GM21390 (cell line): ENCODE results near the gene GLIS1.

Experiments
- ATAC-seq: cut with Tn5 transposase; IDR thresholded peaks from one replicate; pipeline ENCODE4 v1.9.1; 2021; ENCODE audit not compliant: unreplicated experiment

Gene GLIS1

DNA sequence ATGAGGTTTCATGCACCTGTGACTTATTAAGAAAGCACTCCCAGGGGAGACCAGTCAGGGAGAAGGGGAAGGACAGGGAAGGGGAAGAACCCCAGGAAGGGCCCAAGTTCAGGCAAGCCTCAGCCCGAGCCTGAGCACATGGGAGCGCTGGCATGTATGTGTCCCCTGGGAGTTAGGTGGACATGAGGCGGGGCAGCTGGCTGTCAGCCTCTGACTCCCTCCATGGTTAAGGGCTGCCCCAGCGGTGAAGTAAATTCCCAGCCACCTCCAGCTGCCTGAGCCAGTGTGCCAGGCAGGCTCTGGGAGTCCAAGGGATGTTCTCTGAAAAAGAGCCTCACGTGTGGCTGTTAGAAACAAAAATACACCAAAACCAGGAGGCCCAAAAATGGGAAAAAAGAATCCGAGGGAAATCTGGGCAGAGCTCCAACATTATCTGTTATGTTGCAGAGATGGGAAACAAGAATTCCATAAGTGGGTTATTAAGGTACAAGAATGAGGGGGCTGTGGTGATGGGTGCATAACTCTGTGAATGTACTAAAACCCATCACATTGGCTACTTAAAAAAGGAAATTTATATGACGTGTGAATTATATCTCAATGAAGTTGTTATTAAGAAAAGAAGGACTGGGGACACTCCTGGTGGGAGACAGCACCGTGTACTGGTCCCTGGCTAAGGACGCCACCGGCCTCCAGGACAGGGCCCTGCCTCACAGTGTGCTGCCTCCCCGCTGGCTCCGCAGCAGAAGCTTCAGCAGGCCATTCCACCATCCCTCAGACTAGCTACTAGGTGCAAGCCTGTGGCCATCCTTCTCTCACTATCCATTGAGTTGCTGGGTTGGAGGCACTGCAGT is 261.1 kb downstream of the GLIS1 start:
- ATAC-seq: no peak

DNA sequence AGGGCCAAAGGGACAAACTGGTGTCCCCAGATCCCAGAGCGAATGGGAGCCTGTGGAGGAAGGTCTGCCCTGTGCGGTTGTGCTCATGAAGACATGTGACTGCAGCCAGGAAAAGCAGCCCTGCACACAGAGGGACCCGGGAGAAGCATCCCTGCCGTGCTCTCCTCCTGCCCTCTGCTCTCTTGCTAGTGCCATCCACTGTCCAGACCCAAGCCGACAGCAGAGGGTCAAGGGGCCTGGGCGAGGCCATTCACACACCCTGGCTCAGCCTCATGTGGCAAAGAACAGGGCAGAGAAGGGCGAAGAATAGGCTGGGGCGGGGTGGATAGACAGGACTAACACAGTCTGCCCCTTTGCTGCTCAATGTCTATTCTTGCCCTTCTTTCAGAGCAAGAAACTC is 262.4 kb downstream of the GLIS1 start:
- ATAC-seq: no peak

DNA sequence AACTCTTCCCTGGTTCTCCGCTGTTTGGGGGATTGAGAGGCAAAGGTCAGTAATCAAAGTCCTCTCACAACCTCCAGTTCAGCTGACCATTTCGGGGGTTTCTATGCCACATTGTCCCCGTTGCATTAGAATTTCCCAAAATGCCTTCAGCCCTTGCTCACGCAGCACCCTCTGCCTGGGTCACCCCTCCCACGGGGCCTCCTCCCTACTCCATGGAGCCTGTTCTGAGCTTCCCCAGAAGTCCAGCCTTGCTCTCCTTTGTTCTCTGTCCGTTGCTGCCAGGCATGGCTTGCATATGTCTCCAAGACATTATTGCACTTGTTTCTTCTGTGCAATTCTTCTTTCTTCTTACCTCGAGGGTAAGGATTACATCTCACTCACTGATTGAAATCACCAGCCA is 263.3 kb downstream of the GLIS1 start:
- no peak for ATAC-seq

DNA sequence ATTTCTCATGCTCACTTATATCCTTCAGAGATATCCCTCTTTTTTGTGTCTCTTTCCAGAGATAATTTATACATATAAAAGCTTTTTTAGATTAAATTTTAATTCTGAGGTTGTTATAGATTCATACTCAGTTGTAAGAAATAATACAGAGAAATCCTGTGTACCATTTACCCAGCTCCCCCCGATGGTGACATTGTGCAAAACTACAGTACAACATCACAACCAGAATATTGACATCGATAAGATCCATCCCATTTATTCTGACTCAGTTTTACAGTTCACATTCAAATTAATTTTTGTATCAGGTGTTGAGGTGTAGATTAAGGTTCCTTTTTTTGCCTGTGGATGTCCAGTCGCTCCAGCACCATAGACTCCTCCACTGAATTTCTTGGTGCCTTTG is 265.5 kb downstream of the GLIS1 start:
- ATAC-seq: no peak

DNA sequence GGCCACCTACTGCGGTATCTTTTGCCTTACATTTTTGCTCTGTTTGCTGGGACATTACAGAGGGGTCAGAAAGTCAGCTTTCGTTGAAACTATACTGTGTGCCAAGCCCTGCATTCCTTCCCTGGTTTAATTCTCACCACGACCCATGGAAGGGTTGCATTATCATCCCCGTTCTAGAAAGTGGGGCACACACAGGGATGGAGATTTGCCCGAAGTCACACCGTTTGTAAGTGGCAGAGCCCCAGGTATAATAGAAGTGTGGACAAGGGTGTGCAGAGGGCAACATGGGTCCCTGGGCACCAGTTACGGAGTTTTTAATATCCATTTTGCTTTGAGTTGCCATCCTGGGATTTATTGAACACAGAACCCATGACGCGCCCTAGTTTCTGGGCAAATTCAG is 268.0 kb downstream of the GLIS1 start:
- no peak for ATAC-seq

DNA sequence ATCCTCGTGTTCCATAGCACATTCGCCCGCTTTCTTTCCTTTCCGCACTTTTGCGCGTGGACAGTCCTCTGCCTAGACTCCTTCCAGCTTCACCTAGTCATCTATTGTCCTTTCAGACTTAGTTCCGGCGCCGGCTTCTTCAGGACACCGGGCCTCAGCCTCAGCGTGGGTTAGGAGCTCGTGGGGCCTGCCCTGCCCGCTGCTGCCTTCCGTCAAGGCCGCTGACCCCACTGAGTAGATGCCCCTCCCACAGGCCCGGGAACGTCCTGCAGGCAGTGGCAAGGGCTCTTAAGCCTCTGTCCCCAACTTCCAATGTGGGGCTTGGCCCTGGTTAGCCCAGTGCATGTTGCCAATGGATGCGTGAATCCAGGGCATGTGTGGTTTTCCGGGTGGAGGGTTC is 268.4 kb downstream of the GLIS1 start:
- no peak for ATAC-seq

DNA sequence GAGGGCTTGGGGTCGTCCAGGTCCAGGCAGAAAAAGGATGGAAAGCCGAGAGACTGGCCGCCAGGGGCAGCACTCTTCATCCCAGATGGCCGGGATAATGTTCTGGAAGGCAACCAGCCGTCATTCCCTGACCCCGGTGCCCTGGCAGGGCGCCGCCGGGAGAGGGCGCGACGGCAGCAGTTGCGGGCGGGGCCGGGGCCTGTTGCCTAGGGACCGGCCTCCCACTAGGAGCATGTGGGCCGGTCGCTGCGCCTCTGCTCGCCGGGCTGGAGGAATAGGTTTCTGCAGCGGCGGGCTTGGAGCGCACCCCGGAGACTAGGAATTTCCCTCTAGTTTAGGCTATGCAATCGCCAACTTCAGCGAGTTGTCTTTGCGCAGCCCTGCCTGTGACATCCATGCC is 268.8 kb downstream of the GLIS1 start:
- ATAC-seq: no peak

DNA sequence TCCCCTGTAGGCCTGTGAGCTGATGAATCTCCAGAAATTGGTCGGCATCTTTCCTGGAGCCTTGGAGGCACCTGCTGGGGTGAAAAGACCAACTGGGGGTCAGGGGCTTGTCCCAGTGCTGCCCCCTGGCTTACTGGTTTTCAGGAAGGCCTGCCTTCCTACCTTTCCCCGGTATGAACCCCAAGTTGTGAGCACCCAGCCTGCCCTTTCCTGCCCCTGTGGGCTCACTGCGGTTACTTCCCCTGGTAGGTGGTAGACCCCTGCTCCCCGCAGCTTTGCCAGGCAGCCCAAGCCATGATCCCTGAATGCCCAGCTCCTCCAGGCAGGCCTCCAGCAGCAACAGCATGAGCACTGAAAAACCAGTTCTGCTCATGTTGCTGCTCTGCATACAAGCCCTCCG is 269.6 kb downstream of the GLIS1 start:
- ATAC-seq: no peak

DNA sequence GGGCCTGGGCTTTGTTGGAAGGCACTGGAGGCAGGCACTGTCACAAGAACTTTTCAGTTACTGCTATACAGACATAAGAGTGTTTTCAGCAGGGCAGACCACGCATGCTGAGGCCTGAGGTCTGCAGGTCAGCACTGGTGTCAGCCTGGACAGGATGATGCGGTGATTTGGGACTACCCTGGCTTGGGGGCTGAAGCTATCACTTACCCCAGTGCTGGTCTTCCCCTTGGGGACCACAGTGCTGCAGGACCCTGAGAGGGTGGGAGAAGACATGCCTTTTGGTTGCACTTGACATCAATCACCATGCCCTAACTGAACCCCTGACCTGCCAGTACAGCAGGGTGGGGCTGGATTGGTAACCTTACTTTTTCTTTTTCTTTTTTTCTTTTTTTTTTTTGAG is 270.6 kb downstream of the GLIS1 start:
- ATAC-seq: no peak

DNA sequence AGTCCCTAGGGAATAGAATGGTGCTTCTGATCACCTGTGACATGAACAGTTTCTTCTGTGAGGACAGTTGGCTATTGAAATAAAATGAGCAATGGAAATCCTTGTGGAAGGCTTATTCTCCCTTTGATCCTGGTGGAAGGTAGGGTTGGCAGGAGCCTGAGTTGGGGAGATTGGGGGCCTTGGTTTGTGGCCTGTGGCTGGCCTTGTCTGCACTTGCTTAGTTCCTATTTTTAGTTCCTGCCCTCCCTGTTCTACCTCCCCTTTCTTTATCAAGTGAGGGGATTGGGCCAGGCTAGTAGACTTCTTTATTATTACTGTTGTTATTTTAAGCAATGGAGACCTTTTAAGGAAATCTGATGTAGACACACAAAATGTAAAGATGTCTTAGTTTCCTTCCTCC is 271.6 kb downstream of the GLIS1 start:
- ATAC-seq: no peak

DNA sequence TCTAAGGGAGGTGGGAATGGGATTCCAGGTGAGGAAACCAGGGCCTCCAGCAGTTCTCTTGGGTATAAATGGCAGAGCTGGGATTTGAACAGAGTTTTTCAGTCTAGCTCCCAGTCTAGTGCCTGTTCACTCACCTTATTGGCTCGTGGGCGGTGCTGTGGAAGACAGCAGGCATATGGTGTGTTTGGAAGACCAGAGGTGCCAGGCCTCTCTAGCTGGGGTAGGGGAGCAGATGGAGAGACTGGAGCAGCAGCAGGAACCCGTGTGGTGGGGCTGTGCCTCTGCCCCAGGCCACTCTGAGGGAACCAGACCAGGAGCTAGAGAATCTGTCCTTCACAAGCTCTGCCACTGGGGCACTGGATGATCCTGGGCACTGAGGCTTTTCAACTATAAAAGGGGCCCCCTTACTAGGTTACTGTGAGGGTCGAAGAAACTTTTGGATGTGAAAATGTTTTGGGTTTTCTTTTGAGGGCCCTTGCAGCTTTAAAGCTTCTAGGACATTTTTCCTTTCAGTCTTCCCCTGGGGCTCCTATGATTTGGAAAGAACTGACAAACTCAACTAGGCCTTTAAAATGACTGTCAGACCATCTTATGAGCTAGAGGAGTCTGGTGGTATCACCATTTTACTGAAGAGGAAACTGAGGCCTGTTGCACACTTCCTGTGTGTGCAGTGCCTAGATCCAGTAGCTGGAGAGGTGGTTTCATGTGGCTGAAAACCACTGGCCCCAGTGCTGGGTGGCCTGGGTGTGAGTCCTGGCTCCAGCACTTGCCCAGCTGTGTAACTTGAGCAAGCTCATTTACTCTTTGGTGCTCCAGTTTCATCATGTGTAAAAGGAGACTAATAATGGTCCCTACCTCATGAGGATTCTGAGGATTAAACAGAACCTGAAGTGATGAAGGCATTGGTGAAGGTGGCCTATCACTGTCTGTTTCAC is 273.7 kb downstream of the GLIS1 start:
- no peak for ATAC-seq

DNA sequence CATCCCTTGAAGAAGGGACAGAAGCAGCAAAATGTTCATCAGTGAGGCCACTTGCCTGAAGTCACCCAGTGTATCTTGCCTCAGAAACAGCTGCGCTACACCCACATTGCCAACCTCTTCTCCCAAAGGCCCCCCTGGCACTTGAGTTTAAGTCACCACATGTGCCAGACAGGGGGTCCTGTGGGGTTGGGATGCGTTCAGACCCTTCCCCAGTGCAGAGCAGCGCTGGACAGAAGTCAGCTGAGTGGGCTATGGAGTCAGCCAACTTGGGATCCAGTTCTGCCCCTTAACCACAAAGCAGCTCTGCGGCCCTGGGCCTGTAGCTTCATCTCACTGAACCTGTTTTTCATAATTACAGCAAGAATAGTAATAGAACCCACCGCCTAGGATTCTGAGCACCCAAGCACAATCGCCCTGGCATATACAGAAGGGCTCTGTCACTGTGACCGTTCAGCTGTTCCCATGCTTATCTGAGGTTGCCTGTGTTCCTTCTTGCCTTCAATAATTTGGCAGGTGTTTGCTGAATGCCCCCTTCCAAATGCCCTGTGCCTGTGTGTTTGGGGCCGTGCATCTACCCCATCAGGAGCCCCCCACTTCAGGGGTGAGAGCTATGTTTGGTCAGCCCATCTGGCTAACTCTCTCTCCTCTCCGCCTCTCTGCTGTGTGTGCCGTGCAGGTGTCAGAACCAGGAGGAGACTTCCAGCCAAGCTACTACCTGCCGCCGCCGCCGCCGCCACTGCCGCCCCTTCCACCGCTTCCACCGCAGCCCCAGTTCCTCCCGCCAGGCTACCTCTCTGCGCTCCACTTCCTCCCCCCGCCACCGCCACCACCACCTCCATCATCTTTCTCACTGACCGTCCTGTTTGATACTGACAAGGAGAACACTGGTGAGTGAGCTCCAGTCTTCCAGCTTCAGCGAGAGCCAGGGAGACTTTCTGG is 274.7 kb downstream of the GLIS1 start:
- ATAC-seq: no peak

DNA sequence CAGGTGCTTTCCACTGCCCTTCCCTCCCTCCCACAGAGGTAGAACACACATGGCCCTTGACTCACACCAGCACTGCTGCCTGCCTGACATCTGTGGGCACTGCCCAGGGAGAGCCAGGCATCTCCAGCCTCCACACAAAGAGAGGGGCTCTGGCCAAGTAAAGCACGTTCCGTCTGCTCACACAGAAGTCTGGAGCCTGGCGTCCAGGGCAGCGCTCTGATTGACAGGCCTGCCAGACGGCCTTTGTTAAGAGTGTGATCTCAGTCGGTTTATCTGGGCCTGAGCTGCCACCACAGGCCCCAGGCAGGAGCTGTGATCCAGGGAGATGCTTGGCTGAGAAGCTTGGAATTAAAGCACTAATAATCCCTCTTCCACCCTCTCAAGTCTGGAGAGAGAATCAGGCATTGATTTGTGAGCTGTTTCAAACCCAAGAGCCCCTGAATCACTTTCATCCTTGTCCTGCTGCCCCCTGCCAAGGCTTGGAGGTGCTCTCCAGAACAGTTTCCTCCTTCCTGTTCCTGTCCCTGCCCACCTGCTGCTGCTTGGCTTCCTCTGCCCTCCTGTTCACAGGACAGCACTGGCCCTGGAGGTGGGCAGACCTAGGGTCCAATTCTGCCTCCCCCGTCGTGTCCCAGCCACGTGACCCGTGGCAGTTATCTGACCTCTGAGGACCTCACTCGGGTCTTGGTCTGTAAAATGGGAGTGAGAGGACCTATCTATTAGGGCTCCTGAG is 276.0 kb downstream of the GLIS1 start:
- no peak for ATAC-seq

DNA sequence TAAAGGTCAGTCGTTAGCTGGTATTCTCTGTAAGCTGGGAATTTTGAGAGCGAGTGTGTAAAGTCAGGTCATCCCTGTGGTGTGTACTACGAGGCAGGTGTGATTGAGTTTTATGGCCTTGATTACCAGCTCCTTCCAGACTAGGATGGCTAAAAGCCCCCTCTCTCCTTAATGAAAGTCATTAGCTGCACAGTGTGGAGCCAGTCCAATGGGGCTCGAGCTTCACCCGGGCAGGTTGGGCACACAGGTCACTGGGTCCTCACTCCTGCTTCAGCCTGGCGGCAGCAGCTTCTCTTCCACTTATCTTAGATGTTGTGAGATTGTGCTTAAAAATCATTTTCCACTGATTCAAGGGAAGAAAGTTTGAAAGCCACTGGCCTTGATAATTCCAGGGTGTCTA is 276.8 kb downstream of the GLIS1 start:
- ATAC-seq: no peak

DNA sequence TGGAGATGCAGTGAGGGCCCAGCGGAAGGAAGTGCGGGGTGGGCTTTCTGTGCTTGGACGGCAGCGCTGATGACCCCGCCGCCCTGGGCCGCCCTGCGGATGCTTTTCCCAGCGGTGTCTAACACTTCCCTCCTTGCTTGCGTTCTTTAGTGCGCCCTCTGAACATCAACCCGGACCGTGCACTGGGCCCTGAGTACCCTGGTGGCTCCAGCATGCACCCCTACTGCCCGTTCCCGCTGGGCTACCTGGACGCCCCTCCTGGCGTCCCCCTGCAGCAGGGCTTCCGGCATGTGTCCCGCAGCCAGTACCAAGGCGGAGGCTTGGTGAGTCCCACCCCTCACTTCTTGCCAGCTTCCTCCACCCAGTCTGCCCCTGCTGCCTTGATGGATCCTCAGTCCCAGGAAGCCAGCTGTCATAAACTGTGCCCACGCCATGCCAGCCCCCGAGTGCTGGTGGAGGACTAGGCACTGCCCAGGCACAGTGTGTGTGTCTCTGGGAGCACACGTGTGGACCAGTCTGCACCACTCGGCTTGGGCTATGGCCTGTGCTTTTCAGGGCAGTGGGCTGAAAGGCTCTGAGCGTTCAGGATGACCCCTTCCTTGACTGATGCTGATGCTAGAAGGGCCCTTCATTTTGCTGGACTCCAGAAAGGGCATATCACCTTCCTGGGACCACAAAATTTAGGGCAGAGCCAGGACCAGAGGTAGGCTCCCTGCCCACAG is 277.5 kb downstream of the GLIS1 start:
- no peak for ATAC-seq

DNA sequence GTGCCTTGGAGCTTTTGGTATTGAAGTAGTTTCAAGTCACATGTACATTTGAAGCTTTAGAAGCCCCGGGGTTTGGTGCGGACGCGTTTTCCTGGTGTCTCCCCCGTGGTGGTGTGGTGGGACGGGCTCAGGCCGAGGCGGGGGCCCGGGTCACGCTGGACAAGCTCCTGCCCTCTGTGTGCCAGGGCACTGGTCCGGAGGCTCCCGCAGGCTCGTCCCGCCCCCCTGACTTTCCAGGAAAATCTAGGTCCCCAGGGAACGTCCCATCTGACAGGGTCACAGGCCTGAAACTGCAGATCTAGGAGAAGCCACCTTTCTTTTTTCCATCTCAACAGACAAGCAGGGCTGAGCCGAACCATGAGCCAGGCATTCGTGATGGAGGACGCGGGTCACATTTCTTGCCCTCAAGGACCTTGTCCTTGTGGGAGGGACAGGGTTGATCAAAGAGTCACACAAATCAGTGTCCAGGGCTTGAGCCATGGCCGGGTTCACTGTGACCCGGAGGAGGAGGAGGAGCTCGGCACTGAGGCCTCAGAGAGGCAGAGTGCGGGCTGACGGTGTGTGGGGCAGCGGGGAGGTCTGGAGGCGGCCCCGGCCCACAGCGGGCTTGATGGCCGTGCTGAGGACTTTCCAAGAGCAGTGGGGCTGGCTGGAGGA is 278.2 kb downstream of the GLIS1 start:
- ATAC-seq: no peak

DNA sequence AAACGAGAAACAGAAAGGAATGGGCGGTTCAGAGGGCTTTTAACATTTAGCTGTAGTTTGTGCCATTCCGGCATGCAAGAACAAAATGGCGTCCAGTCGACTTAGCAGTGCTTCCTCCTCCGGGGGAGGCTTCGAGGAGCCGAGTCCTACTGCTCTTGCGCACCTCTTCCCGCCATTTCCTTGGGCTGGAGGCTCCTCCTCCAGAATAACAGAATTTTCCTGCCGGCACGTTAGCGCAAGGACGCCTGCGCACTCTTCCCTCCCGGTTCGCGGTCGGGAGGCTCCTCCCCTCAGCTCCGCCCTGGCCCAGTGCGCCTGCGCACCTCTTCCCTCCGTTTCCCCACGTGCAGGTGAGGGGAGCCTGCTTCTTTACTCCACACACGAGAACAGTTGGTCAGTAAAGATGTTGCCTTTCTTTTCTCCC is 278.7 kb downstream of the GLIS1 start:
- no peak for ATAC-seq

DNA sequence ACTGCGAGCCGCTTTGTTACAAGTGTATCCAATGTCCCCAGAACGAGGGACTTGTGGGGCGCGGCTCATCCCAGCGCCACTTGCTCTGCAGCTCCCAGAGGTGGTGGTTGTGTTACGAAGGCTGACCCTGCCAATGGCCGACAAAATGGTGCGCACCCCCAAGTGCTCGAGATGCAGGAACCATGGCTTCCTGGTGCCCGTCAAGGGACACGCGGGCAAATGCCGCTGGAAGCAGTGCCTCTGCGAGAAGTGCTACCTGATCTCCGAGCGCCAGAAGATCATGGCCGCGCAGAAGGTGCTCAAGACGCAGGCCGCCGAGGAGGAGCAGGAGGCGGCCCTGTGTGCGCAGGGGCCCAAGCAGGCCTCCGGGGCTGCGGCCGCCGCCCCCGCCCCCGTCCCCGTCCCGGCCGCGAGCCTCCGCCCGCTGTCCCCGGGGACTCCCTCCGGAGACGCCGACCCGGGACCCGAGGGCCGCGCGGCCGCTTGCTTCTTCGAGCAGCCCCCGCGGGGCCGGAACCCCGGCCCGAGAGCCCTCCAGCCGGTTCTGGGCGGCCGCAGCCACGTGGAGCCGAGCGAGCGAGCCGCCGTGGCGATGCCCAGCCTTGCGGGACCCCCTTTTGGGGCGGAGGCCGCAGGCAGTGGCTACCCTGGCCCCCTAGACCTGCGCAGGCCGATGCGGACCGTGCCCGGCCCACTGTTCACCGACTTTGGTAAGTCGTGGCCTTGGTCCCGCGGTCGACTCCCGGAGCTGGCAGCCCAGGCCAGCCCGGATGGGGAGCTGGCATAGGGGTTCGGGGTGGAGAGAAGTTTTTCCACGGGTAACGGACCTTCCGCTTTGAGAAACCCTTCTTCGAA is 279.4 kb downstream of the GLIS1 start, which contains the start of gene DMRTB1:
DMRTB1 (plus strand) TSS at position 79 of the 855 bp plus-strand sequence; CDS start at position 134, 55 bp downstream.
- ATAC-seq: no peak
